ENCODE measurements around the gene WFIKKN1. TPM values are rescaled to one million over a fixed set of nuclear protein-coding genes. Genes with fewer than 3 reads are reported as not detected.

WFIKKN1 gene
- total and polyA plus RNA-seq, 2 of the 13 experiments (the other 11 are each of a cell fraction or from before 2014, with no cell fraction given), result 1.7 to 4.9 TPM

DNA sequence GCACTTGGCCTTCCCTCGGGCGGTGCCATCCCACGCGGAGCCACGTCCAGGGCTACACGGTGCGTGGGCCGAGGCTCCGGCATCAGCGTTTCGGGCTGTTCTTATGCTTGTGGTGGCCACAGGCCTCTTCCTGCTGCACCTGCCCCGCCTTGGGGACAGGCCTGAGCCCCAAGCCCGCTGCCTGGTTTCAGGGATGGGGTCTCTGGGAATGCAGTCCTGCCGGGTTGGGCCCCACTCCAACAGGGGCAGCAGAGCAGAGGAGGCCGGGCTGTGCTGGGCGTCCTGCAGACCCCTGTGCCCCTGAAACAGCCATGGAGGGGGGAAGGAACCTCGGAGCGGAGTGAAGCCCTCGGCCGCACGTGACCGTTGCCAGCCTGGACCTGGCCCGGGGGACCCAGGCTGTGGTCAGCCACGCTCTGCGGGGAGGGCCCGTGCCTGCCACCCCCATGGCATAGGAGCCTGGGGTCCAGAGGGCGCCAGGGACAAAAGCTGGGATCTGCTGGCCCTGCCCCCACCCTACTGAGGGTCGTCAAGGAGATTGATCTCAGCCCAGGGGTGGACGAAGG is 453 bp upstream of the WFIKKN1 start:
- no TSS peak for BruUV-seq (replicated peaks)
- CTCF ChIA-PET (ENCODE audit: low intra/inter-chr PET ratio, low total read pairs), result no interaction called here
- no peaks in the 10 kb centered on the region for H4K20me1 ChIP-seq (ENCODE audit: insufficient read depth, low read length)
- peak overlapping the region; percentile 67 for H3K9ac ChIP-seq (ENCODE audit: insufficient read depth, low read depth, low read length)
- intact Hi-C loops (cut with micrococcal nuclease; ENCODE audit: unreplicated experiment) (no loop called here), in situ Hi-C loops (cut with HindIII; ENCODE audit: extremely low pct_ligation_motif_present, low pct_unique_long_range_greater_than_20kb) (no loop called here)
- peaks cover 3% of the 10 kb centered on the region for H3K79me2 ChIP-seq (ENCODE audit: insufficient read depth, low read length)
- no peaks in the 10 kb centered on the region for H3K27me3 ChIP-seq (ENCODE audit: control insufficient read depth in 1 of 2, insufficient read depth in 2 of 2, low read length in 2 of 2)
- POLR2A ChIA-PET, result interaction anchor here (1.0 to 1.5 kb wide), 2 partner anchors 18 to 42 kb away, joined by 3 to 5 read pairs; no protein-coding TSS in a partner anchor
- H3K4me2 ChIP-seq (ENCODE audit: low read depth, low read length), result peak overlapping the region; percentile 95
- no peak for DNase-seq (ENCODE audit: low spot score)
- H2AFZ ChIP-seq (ENCODE audit: low read length), result no peak overlapping the region
- ATAC-seq, result peak; percentile 38
- no peaks in the 10 kb centered on the region for H3K9me3 ChIP-seq (ENCODE audit: low read length)
- H3K4me3 ChIP-seq (replicated peaks in 1 of 3; ENCODE audit: insufficient read depth in 1 of 3, low read depth in 2 of 3, low read length in 3 of 3), result peak overlapping the region; percentile 58 to 74 (median 63)
- peak overlapping the region; percentile 71 for H3K27ac ChIP-seq (ENCODE audit: extremely low read length, insufficient read depth, low read length)
- 0% methylated on average over 3 of the region's 29 CpGs for WGBS (ENCODE audit: low lambda C conversion rate)
- peaks cover 30% of the 10 kb centered on the region for H3K4me1 ChIP-seq (ENCODE audit: insufficient read depth, low read length)
- H3K36me3 ChIP-seq (replicated peaks in 1 of 2; ENCODE audit: control insufficient read depth in 1 of 2, insufficient read depth in 2 of 2, low read length in 2 of 2), result peaks cover 4% of the 10 kb centered on the region in 2 experiments; a peak in 2 of 5 replicates
- no peak for FAIRE-seq
- TF ChIP-seq ZBTB25 (CRISPR knock-in tag; IDR thresholded peaks at IDR 0.05) (no peak), ZMAT5 (CRISPR knock-in tag; IDR thresholded peaks at IDR 0.05; ENCODE audit: borderline replicate concordance, low read depth) (no peak), ATRX (CRISPR knock-in tag; IDR thresholded peaks at IDR 0.05; ENCODE audit: borderline replicate concordance) (no peak), ZNF678 (CRISPR knock-in tag; IDR thresholded peaks at IDR 0.05) (0 out of 2 replicates have a peak, but pooled peaks have one; percentile 26), PHB2 (IDR thresholded peaks at IDR 0.05; ENCODE audit: partially characterized antibody) (no peak), SIN3A (IDR thresholded peaks at IDR 0.05; ENCODE audit: borderline replicate concordance, low read depth, low read length) (peak; percentile 4; the same call in 1 of the 2 replicates), ZNF775 (CRISPR knock-in tag; IDR thresholded peaks at IDR 0.05; ENCODE audit: borderline replicate concordance) (no peak), HOXD1 (CRISPR knock-in tag; IDR thresholded peaks at IDR 0.05) (no peak; the same call in 1 of the 2 replicates), MED1 (CRISPR knock-in tag; IDR thresholded peaks at IDR 0.05) (peak; percentile 7; the same call in 1 of the 2 replicates), WIZ (CRISPR knock-in tag; IDR thresholded peaks at IDR 0.05) (no peak), GTF3A (CRISPR knock-in tag; conservative IDR thresholded peaks at IDR 0.05) (no peak; the same call in 1 of the 2 replicates), ZC3H13 (CRISPR knock-in tag; IDR thresholded peaks at IDR 0.05) (no peak; the same call in 1 of the 2 replicates), ERF (CRISPR knock-in tag; IDR thresholded peaks at IDR 0.05) (peak; percentile 22), ZNF639 (CRISPR knock-in tag; conservative IDR thresholded peaks at IDR 0.05) (no peak), SAP130 (CRISPR knock-in tag; IDR thresholded peaks at IDR 0.05; ENCODE audit: low read depth) (no peak)
- TF ChIP-seq, protein P1, sequence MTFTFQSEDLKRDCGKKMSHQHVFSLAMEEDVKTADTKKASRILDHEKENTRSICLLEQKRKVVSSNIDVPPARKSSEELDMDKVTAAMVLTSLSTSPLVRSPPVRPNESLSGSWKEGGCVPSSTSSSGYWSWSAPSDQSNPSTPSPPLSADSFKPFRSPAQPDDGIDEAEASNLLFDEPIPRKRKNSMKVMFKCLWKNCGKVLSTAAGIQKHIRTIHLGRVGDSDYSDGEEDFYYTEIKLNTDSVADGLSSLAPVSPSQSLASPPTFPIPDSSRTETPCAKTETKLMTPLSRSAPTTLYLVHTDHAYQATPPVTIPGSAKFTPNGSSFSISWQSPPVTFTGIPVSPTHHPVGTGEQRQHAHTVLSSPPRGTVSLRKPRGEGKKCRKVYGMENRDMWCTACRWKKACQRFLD (CRISPR knock-in tag; IDR thresholded peaks at IDR 0.05; ENCODE audit: borderline replicate concordance), result peak; percentile 68; the same call in 1 of the 2 replicates
- TF ChIP-seq, protein P2, sequence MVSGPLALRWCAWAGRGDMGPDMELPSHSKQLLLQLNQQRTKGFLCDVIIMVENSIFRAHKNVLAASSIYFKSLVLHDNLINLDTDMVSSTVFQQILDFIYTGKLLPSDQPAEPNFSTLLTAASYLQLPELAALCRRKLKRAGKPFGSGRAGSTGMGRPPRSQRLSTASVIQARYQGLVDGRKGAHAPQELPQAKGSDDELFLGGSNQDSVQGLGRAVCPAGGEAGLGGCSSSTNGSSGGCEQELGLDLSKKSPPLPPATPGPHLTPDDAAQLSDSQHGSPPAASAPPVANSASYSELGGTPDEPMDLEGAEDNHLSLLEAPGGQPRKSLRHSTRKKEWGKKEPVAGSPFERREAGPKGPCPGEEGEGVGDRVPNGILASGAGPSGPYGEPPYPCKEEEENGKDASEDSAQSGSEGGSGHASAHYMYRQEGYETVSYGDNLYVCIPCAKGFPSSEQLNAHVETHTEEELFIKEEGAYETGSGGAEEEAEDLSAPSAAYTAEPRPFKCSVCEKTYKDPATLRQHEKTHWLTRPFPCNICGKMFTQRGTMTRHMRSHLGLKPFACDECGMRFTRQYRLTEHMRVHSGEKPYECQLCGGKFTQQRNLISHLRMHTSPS (CRISPR knock-in tag; IDR thresholded peaks at IDR 0.05; ENCODE audit: low read depth), result peak; percentile 67; the same call in 1 of the 2 replicates
- TF ChIP-seq, protein P3, sequence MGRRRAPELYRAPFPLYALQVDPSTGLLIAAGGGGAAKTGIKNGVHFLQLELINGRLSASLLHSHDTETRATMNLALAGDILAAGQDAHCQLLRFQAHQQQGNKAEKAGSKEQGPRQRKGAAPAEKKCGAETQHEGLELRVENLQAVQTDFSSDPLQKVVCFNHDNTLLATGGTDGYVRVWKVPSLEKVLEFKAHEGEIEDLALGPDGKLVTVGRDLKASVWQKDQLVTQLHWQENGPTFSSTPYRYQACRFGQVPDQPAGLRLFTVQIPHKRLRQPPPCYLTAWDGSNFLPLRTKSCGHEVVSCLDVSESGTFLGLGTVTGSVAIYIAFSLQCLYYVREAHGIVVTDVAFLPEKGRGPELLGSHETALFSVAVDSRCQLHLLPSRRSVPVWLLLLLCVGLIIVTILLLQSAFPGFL (CRISPR knock-in tag; IDR thresholded peaks at IDR 0.05), result no peak
